ENCODE measurements around the gene B3GALNT2.

DNA sequence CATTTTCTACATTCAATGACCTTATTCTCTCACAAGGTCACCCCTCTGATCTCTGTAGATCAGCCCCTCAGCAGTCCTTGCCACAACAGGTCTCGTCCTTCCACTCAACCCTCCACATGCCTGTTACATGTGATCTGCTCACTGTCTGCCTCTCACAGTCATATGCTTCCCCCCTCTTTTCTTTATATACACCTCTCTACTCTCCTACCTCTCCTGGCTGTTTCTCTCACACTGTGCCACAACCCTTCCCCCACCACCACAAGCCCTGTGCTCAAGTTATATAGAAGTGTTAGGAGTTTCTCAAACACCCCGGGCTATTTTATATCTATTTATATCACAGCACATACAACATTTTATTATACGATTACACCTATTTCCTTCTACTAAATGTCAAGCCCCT, 12.6 kb downstream of the B3GALNT2 start:
- TF ChIP-seq POLR2AphosphoS5 (IDR thresholded peaks at IDR 0.05) (no peak), CTCF (IDR thresholded peaks at IDR 0.05) (no peak), POLR2A (IDR thresholded peaks at IDR 0.05) (no peak)

Measured in upper lobe of left lung (tissue), 4 donors.